Measurements from ENCODE around the gene ST7L. TPM values are rescaled to one million over a fixed set of nuclear protein-coding genes. Genes with fewer than 3 reads are reported as not detected.

The ST7L gene
- total and polyA plus RNA-seq, 2 donors (not counting 3 experiments of a cell fraction or from before 2014, with no cell fraction given): 12.3 to 28.4 TPM

DNA sequence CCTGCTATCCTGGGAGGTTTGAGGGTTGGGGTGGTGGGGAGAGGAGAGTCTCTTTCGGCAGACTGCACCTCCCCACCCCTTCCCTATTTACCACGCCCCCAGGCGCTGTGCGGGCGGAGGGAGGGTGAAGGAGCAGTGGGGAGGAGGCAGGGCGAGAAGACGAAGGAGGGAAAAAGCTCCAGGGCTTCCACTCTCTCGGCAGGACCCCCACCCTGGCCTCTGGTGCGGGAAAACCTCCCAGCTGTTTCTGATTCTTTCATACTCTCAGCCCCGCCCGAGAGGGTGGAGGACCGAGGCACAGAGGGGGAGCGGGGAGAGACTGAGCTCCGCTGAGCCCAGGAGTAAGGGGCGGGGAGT is 111.0 kb downstream of the ST7L start:
- no peak for FAIRE-seq

DNA sequence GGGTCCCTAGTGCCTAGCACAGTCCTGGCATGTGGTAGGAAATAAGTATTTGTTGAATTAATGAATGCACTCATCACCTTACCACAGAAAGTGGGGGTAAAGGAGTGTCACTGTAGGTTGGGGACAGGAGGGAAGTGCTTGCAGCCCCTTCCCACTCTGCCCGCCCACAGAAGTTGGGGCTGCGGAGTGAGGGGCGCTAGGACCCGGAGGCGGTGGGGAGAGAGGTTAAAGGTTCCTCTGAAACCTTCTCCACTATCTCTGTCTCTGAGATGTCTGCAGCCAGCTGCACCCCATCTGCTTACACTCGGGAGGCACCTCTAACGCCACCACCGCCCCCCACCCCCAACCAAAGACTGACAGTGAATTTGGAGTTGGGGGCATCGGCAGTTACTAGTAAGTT is 111.6 kb downstream of the ST7L start:
- Histone ChIP-seq H3K9me1 (replicated peaks; ENCODE audit: control insufficient read depth, extremely low read depth, insufficient read depth, low read length) (no peaks in the 10 kb centered on the region), H3K9ac (replicated peaks; ENCODE audit: extremely low read depth, insufficient read depth, low read length) (no peak overlapping the region), H3K27me3 (ENCODE audit: control insufficient read depth in 2 of 2, insufficient read depth in 2 of 2, low read length in 2 of 2) (peaks cover 9% of the 10 kb centered on the region in 2 experiments), H3K4me1 (ENCODE audit: control insufficient read depth, extremely low read depth, insufficient read depth, low read length) (peaks cover 6% of the 10 kb centered on the region), H3K36me3 (ENCODE audit: control insufficient read depth in 2 of 2, extremely low read depth in 1 of 2, insufficient read depth in 2 of 2, low read length in 2 of 2) (no peaks in the 10 kb centered on the region), H3K4me2 (ENCODE audit: insufficient read depth, low read length) (no peak overlapping the region), H4K20me1 (replicated peaks; ENCODE audit: control insufficient read depth, extremely low read depth, insufficient read depth, low read length) (no peaks in the 10 kb centered on the region), H3K27ac (ENCODE audit: insufficient read depth, low read depth, low read length) (no peak overlapping the region), H3K9me3 (replicated peaks; ENCODE audit: control insufficient read depth, insufficient read depth, low read length) (no peaks in the 10 kb centered on the region), H2AFZ (ENCODE audit: low read depth, low read length) (no peak overlapping the region), H3K79me2 (ENCODE audit: control insufficient read depth, insufficient read depth, low read length) (no peaks in the 10 kb centered on the region), H3K4me3 (replicated peaks in 1 of 3; ENCODE audit: insufficient read depth in 1 of 3, low read depth in 1 of 3, low read length in 3 of 3) (no peak overlapping the region)
- BruUV-seq (replicated peaks): no TSS peak
- intact Hi-C loops (cut with micrococcal nuclease): no loop called here
- dilution Hi-C loops (cut with MboI; ENCODE audit: extremely low pct_ligation_motif_present, low sequenced_read_pairs): no loop called here
- FAIRE-seq (no peak), DNase-seq (ENCODE audit: low read depth, low spot score) (no peak)
- ChIA-PET CTCF (interaction anchor here (1.5 kb wide), 1 partner anchor 32 kb away, joined by 8 read pairs; no protein-coding TSS in a partner anchor), POLR2A (no interaction called here)
- TF ChIP-seq, protein P1, sequence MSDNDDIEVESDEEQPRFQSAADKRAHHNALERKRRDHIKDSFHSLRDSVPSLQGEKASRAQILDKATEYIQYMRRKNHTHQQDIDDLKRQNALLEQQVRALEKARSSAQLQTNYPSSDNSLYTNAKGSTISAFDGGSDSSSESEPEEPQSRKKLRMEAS (IDR thresholded peaks at IDR 0.05; ENCODE audit: insufficient read depth, insufficient read length): no peak
- no peak for TF ChIP-seq JUN (IDR thresholded peaks at IDR 0.05; ENCODE audit: borderline replicate concordance, insufficient read depth, insufficient read length, low read depth)

More for the DNA sequence above, 111.0 kb downstream of the ST7L start:
- no peaks in the 10 kb centered on the region for H3K79me2 ChIP-seq (ENCODE audit: control insufficient read depth, insufficient read depth, low read length)
- no peak overlapping the region for H3K27ac ChIP-seq (ENCODE audit: insufficient read depth, low read depth, low read length)
- TF ChIP-seq POLR2AphosphoS5 (IDR thresholded peaks at IDR 0.05; ENCODE audit: insufficient read depth, low read depth, low read length) (no peak), POLR2A (IDR thresholded peaks at IDR 0.05; ENCODE audit: low read depth, low read length) (no peak), EZH2 (IDR thresholded peaks at IDR 0.05; ENCODE audit: borderline replicate concordance, low read depth, low read length, severe bottlenecking) (no peak)
- TF ChIP-seq, protein P1 (IDR thresholded peaks at IDR 0.05; ENCODE audit: insufficient read depth, insufficient read length): no peak
- TF ChIP-seq, protein P2, sequence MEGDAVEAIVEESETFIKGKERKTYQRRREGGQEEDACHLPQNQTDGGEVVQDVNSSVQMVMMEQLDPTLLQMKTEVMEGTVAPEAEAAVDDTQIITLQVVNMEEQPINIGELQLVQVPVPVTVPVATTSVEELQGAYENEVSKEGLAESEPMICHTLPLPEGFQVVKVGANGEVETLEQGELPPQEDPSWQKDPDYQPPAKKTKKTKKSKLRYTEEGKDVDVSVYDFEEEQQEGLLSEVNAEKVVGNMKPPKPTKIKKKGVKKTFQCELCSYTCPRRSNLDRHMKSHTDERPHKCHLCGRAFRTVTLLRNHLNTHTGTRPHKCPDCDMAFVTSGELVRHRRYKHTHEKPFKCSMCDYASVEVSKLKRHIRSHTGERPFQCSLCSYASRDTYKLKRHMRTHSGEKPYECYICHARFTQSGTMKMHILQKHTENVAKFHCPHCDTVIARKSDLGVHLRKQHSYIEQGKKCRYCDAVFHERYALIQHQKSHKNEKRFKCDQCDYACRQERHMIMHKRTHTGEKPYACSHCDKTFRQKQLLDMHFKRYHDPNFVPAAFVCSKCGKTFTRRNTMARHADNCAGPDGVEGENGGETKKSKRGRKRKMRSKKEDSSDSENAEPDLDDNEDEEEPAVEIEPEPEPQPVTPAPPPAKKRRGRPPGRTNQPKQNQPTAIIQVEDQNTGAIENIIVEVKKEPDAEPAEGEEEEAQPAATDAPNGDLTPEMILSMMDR (IDR thresholded peaks at IDR 0.05; ENCODE audit: extremely low read depth in 1 of 2, insufficient read depth in 1 of 2, low read depth in 1 of 2, low read length in 2 of 2): no peak
- no peaks in the 10 kb centered on the region for H3K9me1 ChIP-seq (replicated peaks; ENCODE audit: control insufficient read depth, extremely low read depth, insufficient read depth, low read length)
- no peak overlapping the region for H3K9ac ChIP-seq (replicated peaks; ENCODE audit: extremely low read depth, insufficient read depth, low read length)
- ChIA-PET POLR2A (no interaction called here), CTCF (interaction anchor here (1.1 to 1.7 kb wide), 3 partner anchors 23 to 35 kb away, joined by 3 to 8 read pairs (median 4); no protein-coding TSS in a partner anchor)
- peaks cover 6% of the 10 kb centered on the region for H3K4me1 ChIP-seq (ENCODE audit: control insufficient read depth, extremely low read depth, insufficient read depth, low read length)
- peak overlapping the region; percentile 16 for H3K4me2 ChIP-seq (ENCODE audit: insufficient read depth, low read length)
- peaks cover 9% of the 10 kb centered on the region in 2 experiments for H3K27me3 ChIP-seq (ENCODE audit: control insufficient read depth in 2 of 2, insufficient read depth in 2 of 2, low read length in 2 of 2)
- peak overlapping the region; percentile 60 for H2AFZ ChIP-seq (ENCODE audit: low read depth, low read length)
- H4K20me1 ChIP-seq (replicated peaks; ENCODE audit: control insufficient read depth, extremely low read depth, insufficient read depth, low read length): no peaks in the 10 kb centered on the region
- no peaks in the 10 kb centered on the region for H3K36me3 ChIP-seq (ENCODE audit: control insufficient read depth in 2 of 2, extremely low read depth in 1 of 2, insufficient read depth in 2 of 2, low read length in 2 of 2)
- peak overlapping the region in 2 of 3 experiments; percentile 1 to 44 for H3K4me3 ChIP-seq (replicated peaks in 1 of 3; ENCODE audit: insufficient read depth in 1 of 3, low read depth in 1 of 3, low read length in 3 of 3)
- dilution Hi-C loops (cut with MboI; ENCODE audit: extremely low pct_ligation_motif_present, low sequenced_read_pairs) (no loop called here), intact Hi-C loops (cut with micrococcal nuclease) (no loop called here)
- BruUV-seq (replicated peaks): no TSS peak
- no peaks in the 10 kb centered on the region for H3K9me3 ChIP-seq (replicated peaks; ENCODE audit: control insufficient read depth, insufficient read depth, low read length)
- DNase-seq (ENCODE audit: low read depth, low spot score): no peak
